ENCODE results near the gene GLS2.

DNA sequence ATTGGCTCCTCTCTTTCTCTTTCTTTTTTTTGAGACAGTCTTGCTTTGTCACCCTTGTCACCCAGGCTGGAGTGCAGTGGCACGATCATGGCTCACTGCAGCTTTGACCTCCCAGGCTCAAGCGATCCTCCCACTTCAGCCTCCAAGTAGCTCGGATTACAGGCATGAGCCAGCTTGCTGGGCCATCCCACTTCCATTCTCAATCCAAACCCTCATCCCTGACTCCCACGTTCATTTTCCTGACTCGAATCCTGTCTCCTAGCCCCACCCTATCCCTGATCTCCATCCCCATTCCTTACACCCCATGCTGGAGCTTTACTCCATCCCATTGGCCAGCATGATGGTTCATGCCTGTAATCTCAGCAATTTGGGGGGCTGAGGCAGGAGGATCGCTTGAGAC, 11.8 kb downstream of the GLS2 start:
- TF ChIP-seq, protein P1, sequence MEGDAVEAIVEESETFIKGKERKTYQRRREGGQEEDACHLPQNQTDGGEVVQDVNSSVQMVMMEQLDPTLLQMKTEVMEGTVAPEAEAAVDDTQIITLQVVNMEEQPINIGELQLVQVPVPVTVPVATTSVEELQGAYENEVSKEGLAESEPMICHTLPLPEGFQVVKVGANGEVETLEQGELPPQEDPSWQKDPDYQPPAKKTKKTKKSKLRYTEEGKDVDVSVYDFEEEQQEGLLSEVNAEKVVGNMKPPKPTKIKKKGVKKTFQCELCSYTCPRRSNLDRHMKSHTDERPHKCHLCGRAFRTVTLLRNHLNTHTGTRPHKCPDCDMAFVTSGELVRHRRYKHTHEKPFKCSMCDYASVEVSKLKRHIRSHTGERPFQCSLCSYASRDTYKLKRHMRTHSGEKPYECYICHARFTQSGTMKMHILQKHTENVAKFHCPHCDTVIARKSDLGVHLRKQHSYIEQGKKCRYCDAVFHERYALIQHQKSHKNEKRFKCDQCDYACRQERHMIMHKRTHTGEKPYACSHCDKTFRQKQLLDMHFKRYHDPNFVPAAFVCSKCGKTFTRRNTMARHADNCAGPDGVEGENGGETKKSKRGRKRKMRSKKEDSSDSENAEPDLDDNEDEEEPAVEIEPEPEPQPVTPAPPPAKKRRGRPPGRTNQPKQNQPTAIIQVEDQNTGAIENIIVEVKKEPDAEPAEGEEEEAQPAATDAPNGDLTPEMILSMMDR (conservative IDR thresholded peaks at IDR 0.05 in 1 of 2, IDR thresholded peaks at IDR 0.05 in 1 of 2; ENCODE audit: low read depth in 1 of 2, low read length in 2 of 2), result no peak
- no peak for TF ChIP-seq EZH2 (IDR thresholded peaks at IDR 0.05; ENCODE audit: low read length, missing control alignments)
